ENCODE results near the gene DSE. TPM values are rescaled to one million over a fixed set of nuclear protein-coding genes. Genes with fewer than 3 reads are reported as not detected.
"Not testable (repeated sequence)": the region's sequence is repeated elsewhere in the genome, so short reads cannot be mapped to it uniquely, and the experiment has no call there.

DSE gene
- 1 to 10 TPM; 4.5 to 8.1 TPM for polyA plus RNA-seq

DNA sequence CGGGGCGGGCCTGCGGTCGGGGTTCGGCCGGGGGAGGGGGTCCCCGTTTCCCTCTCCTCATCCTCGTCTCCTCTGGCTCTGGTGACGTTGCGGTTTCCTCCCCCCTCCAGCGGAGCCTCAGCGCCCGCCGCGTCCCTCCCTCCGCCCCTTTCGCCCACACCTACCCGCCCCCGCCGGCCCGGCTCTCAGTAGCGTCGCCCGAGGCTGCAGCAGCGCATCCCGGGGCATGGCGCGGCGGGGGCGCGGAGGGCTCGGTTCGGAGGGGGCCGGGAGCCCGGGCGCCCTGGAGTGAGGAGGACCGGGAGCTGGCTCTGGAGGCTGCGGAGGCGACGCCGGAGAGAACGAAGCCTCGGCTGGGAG lies at the start of gene DSE:
Gene DSE (plus strand): TSS at position 188 of the 360 bp plus-strand sequence. CDS start 28,304 bp downstream, outside the sequence.
- peaks cover 0 to 5% of the 10 kb centered on the region in 2 donors for H3K4me1 ChIP-seq (ENCODE audit: control insufficient read depth in 2 of 2, insufficient read depth in 2 of 2, low read length in 1 of 2)
- peak within 1 kb of the TSS; percentile 94 to 96 for H3K27ac ChIP-seq (ENCODE audit: low read depth in 2 of 2, low read length in 1 of 2)
- WGBS, 2 donors, result 0 to 2% methylated on average over 34 to 43 of the region's 43 CpGs
- no peaks in the 10 kb centered on the region for H3K27me3 ChIP-seq (ENCODE audit: control insufficient read depth in 1 of 2, insufficient read depth in 2 of 2, low read length in 2 of 2)
- no peaks in the 10 kb centered on the region for H3K36me3 ChIP-seq (ENCODE audit: control insufficient read depth in 2 of 2, insufficient read depth in 2 of 2, low read length in 1 of 2)
- no peaks in the 10 kb centered on the region for H3K9me3 ChIP-seq (ENCODE audit: control insufficient read depth in 2 of 2, insufficient read depth in 1 of 2, low read depth in 1 of 2, low read length in 1 of 2)
- H3K4me3 ChIP-seq (ENCODE audit: low read depth in 1 of 2, low read length in 2 of 2), result peak within 1 kb of the TSS; percentile 81 to 87

DNA sequence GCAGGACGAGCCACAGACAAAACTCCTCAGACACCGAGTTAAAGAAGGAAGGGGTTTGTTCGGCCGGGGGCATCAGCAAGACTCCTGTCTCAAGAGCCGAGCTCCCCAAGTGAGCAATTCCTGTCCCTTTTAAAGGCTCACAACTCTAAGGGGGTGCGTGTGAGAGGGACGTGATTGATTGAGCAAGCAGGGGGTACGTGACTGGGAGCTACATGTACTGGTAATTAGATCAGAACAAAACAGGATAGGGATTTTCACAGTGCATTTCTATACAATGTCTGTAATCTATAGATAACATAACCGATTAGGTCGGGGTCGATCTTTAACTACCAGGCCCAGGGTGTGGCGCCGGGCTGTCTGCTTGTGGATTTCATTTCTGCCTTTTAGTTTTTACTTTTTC lies 48.8 kb upstream of the DSE start:
- not testable (repeated sequence) for H3K27me3 ChIP-seq (ENCODE audit: control insufficient read depth in 1 of 2, insufficient read depth in 2 of 2, low read length in 2 of 2); H3K36me3 ChIP-seq (ENCODE audit: control insufficient read depth in 2 of 2, insufficient read depth in 2 of 2, low read length in 1 of 2); H3K4me1 ChIP-seq (ENCODE audit: control insufficient read depth in 2 of 2, insufficient read depth in 2 of 2, low read length in 1 of 2); H3K27ac ChIP-seq (ENCODE audit: low read depth in 2 of 2, low read length in 1 of 2); H3K9me3 ChIP-seq (ENCODE audit: control insufficient read depth in 2 of 2, insufficient read depth in 1 of 2, low read depth in 1 of 2, low read length in 1 of 2); H3K4me3 ChIP-seq (ENCODE audit: low read depth in 1 of 2, low read length in 2 of 2)
- WGBS, 2 donors, result 91 to 94% methylated on average over 13 of the region's 13 CpGs

DNA sequence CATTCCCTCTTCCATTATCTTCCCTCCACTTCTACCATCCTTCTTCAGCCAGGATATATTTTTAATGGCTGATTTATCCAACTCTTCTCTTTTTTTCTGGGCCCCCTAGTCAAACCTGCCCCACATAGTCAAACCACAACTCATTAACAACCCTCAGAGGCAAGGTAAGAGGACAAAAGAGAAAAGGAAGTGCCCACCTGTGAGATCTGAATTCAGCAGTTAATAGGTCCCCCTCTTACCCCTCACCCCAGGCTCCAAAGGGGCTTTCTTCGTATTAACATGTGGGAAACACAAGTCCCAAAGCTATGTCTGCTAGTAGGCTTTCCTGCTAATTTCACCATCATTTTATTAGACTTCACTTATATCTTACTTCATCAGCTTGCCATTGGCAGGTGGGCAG lies 46.9 kb upstream of the DSE start:
- Histone ChIP-seq H3K36me3 (ENCODE audit: control insufficient read depth in 2 of 2, insufficient read depth in 2 of 2, low read length in 1 of 2) (no peaks in the 10 kb centered on the region), H3K4me1 (ENCODE audit: control insufficient read depth in 2 of 2, insufficient read depth in 2 of 2, low read length in 1 of 2) (no peaks in the 10 kb centered on the region), H3K27me3 (ENCODE audit: control insufficient read depth in 1 of 2, insufficient read depth in 2 of 2, low read length in 2 of 2) (no peaks in the 10 kb centered on the region), H3K9me3 (ENCODE audit: control insufficient read depth in 2 of 2, insufficient read depth in 1 of 2, low read depth in 1 of 2, low read length in 1 of 2) (no peaks in the 10 kb centered on the region), H3K4me3 (ENCODE audit: low read depth in 1 of 2, low read length in 2 of 2) (no peak overlapping the region), H3K27ac (ENCODE audit: low read depth in 2 of 2, low read length in 1 of 2) (no peak overlapping the region)
- 84 to 87% methylated on average over 1 of the region's 1 CpG for WGBS, 2 donors

DNA sequence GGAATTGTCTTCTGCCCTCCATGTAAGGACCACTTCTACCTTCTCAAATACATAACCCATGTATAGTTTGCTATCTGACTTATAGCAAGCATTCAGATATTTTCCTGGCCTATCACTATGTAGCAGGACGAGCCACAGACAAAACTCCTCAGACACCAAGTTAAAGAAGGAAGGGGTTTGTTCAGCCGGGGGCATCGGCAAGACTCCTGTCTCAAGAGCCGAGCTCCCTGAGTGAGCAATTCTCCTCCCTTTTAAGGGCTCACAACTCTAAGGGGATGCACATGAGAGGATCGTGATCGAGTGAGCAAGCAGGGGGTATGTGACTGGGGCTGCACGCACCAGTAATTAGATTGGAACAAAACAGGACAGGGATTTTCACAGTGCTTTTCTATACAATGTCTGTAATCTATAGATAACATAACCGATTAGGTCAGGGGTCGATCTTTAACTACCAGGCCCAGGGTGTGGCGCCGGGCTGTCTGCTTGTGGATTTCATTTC lies 45.1 kb upstream of the DSE start:
- not testable (repeated sequence) for H3K27ac ChIP-seq (ENCODE audit: low read depth in 2 of 2, low read length in 1 of 2); H3K36me3 ChIP-seq (ENCODE audit: control insufficient read depth in 2 of 2, insufficient read depth in 2 of 2, low read length in 1 of 2); H3K4me3 ChIP-seq (ENCODE audit: low read depth in 1 of 2, low read length in 2 of 2); H3K4me1 ChIP-seq (ENCODE audit: control insufficient read depth in 2 of 2, insufficient read depth in 2 of 2, low read length in 1 of 2); H3K9me3 ChIP-seq (ENCODE audit: control insufficient read depth in 2 of 2, insufficient read depth in 1 of 2, low read depth in 1 of 2, low read length in 1 of 2); H3K27me3 ChIP-seq (ENCODE audit: control insufficient read depth in 1 of 2, insufficient read depth in 2 of 2, low read length in 2 of 2)
- 94 to 97% methylated on average over 9 to 11 of the region's 11 CpGs for WGBS, 2 donors

DNA sequence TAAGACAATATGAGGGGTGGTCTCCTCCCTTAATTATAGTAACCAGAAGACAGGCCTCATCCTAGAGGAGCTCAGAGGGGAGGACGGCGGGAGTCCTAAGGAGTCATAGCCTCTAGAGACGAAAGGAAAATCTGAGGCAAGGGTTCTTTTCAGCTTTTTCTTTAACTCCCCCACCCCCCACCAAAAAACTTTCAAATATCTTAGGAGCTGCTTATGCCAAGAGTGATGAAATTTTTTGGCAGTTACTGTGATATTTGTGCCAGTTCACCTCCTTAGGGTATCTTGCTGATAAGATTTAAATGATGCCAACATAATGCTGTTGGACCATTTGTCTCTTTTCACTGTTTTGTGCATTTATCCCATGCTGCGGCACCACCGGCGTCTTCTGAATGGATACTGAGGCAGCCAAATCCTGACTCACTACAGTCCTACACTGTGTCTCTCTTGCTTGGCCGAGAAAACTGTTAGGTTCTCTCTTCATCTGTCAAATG lies 44.5 kb upstream of the DSE start:
- Histone ChIP-seq H3K9me3 (ENCODE audit: control insufficient read depth in 2 of 2, insufficient read depth in 1 of 2, low read depth in 1 of 2, low read length in 1 of 2) (no peaks in the 10 kb centered on the region), H3K27me3 (ENCODE audit: control insufficient read depth in 1 of 2, insufficient read depth in 2 of 2, low read length in 2 of 2) (no peaks in the 10 kb centered on the region), H3K4me1 (ENCODE audit: control insufficient read depth in 2 of 2, insufficient read depth in 2 of 2, low read length in 1 of 2) (no peaks in the 10 kb centered on the region), H3K36me3 (ENCODE audit: control insufficient read depth in 2 of 2, insufficient read depth in 2 of 2, low read length in 1 of 2) (no peaks in the 10 kb centered on the region), H3K27ac (ENCODE audit: low read depth in 2 of 2, low read length in 1 of 2) (no peak overlapping the region), H3K4me3 (ENCODE audit: low read depth in 1 of 2, low read length in 2 of 2) (no peak overlapping the region)
- 76 to 85% methylated on average over 7 of the region's 7 CpGs for WGBS, 2 donors

DNA sequence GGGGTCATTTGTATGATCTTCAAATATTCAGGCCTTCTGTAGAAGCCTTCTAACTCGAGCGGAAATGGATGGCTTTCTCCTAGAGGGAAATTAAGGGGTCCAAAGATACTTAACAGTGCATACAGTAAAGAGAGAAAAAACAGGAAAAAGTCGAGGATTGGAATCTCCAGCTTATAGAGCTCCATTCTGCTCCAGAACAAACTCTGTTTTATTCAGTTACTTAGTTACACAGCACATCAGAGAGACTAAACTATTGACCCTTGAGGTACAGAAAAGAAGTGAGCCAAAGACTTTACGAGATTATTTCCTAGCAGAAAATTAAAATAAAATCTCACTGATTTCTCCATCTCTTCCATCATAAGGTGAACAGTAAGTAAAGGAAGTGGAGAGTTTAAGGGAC lies 43.8 kb upstream of the DSE start:
- WGBS, 2 donors, result 69 to 73% methylated on average over 4 of the region's 4 CpGs
- no peak overlapping the region for H3K4me3 ChIP-seq (ENCODE audit: low read depth in 1 of 2, low read length in 2 of 2)
- H3K27ac ChIP-seq (ENCODE audit: low read depth in 2 of 2, low read length in 1 of 2), result no peak overlapping the region
- H3K9me3 ChIP-seq (ENCODE audit: control insufficient read depth in 2 of 2, insufficient read depth in 1 of 2, low read depth in 1 of 2, low read length in 1 of 2), result no peaks in the 10 kb centered on the region
- H3K4me1 ChIP-seq (ENCODE audit: control insufficient read depth in 2 of 2, insufficient read depth in 2 of 2, low read length in 1 of 2), result no peaks in the 10 kb centered on the region
- H3K27me3 ChIP-seq (ENCODE audit: control insufficient read depth in 1 of 2, insufficient read depth in 2 of 2, low read length in 2 of 2), result no peaks in the 10 kb centered on the region
- no peaks in the 10 kb centered on the region for H3K36me3 ChIP-seq (ENCODE audit: control insufficient read depth in 2 of 2, insufficient read depth in 2 of 2, low read length in 1 of 2)

DNA sequence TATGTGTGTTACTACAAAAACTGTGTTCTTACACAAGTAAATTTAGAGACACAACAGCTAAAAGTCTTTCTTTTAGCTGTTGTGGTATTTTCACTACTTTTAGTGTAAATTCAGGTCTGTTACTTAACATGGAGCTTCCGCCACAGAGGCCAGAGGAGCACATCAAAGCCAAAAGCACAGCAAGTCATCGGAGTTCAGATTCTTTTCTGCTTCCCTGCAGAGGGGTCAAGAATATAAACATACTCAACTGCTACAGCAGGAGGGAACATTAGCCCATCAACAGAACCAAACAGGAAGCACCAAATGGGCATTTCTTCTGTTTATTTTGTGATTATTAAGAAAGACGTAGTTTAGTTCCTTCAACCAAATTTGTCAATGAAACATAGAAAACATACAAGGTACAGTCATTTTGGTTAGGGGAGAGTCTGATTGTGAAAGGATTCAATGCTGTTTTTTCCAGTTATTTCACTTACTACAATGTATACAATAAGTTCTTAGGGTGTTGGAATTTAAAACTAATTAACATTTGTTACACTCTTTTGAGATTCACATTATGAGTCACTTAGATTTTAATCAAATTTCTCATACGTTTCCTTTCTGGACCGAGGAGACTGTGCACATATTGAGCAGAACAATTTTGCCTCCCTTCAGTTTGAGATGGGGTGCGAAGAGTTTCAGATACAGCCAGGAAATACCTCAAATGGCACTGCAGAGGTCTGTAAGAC lies 42.8 kb upstream of the DSE start:
- Histone ChIP-seq H3K9me3 (ENCODE audit: control insufficient read depth in 2 of 2, insufficient read depth in 1 of 2, low read depth in 1 of 2, low read length in 1 of 2) (no peaks in the 10 kb centered on the region), H3K27me3 (ENCODE audit: control insufficient read depth in 1 of 2, insufficient read depth in 2 of 2, low read length in 2 of 2) (no peaks in the 10 kb centered on the region), H3K27ac (ENCODE audit: low read depth in 2 of 2, low read length in 1 of 2) (no peak overlapping the region), H3K4me3 (ENCODE audit: low read depth in 1 of 2, low read length in 2 of 2) (no peak overlapping the region), H3K36me3 (ENCODE audit: control insufficient read depth in 2 of 2, insufficient read depth in 2 of 2, low read length in 1 of 2) (no peaks in the 10 kb centered on the region), H3K4me1 (ENCODE audit: control insufficient read depth in 2 of 2, insufficient read depth in 2 of 2, low read length in 1 of 2) (no peaks in the 10 kb centered on the region)
- WGBS, 2 donors, result 73 to 79% methylated on average over 6 of the region's 6 CpGs

DNA sequence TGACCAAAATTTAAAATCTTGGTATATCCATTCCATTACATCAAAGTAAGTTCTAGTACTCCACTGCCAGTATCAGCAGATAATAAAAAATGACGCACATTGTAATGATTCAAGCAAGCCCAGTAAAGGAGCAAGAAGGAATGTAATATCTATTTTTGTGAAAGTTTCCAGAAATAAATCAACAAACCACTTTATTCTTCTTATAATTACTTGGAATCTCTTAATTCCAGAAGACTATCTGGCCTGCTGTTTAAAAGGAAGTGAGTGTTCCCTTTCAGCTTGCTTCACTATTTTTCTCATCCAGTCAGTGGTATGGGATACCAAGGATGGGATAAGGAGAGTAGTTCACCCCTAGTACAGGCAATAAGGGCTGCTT lies 42.2 kb upstream of the DSE start:
- Histone ChIP-seq H3K4me1 (ENCODE audit: control insufficient read depth in 2 of 2, insufficient read depth in 2 of 2, low read length in 1 of 2) (no peaks in the 10 kb centered on the region), H3K27me3 (ENCODE audit: control insufficient read depth in 1 of 2, insufficient read depth in 2 of 2, low read length in 2 of 2) (no peaks in the 10 kb centered on the region), H3K27ac (ENCODE audit: low read depth in 2 of 2, low read length in 1 of 2) (no peak overlapping the region), H3K36me3 (ENCODE audit: control insufficient read depth in 2 of 2, insufficient read depth in 2 of 2, low read length in 1 of 2) (no peaks in the 10 kb centered on the region), H3K9me3 (ENCODE audit: control insufficient read depth in 2 of 2, insufficient read depth in 1 of 2, low read depth in 1 of 2, low read length in 1 of 2) (no peaks in the 10 kb centered on the region), H3K4me3 (ENCODE audit: low read depth in 1 of 2, low read length in 2 of 2) (no peak overlapping the region)
- WGBS, 2 donors, result 81 to 83% methylated on average over 1 of the region's 1 CpG

DNA sequence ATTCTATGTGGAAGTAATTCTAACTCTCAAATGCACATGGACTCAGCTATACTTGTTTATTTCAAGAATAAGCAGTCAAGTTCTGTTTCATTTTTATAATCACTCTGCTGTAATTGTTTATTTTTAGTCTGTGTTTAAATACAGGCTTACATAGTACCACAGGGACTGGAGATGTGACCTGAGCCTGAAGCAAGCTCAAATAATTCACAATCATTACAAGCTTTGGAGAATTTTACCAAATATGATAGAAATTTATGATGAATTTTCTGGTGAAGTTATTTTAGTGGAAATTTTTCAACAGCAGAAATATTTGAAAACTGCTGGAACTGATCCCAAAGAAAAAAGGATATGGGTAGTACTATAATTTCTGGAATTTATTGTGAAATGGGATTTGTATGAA lies 41.6 kb upstream of the DSE start:
- Histone ChIP-seq H3K36me3 (ENCODE audit: control insufficient read depth in 2 of 2, insufficient read depth in 2 of 2, low read length in 1 of 2) (no peaks in the 10 kb centered on the region), H3K27me3 (ENCODE audit: control insufficient read depth in 1 of 2, insufficient read depth in 2 of 2, low read length in 2 of 2) (no peaks in the 10 kb centered on the region), H3K27ac (ENCODE audit: low read depth in 2 of 2, low read length in 1 of 2) (no peak overlapping the region), H3K4me1 (ENCODE audit: control insufficient read depth in 2 of 2, insufficient read depth in 2 of 2, low read length in 1 of 2) (no peaks in the 10 kb centered on the region), H3K9me3 (ENCODE audit: control insufficient read depth in 2 of 2, insufficient read depth in 1 of 2, low read depth in 1 of 2, low read length in 1 of 2) (no peaks in the 10 kb centered on the region), H3K4me3 (ENCODE audit: low read depth in 1 of 2, low read length in 2 of 2) (no peak overlapping the region)

DNA sequence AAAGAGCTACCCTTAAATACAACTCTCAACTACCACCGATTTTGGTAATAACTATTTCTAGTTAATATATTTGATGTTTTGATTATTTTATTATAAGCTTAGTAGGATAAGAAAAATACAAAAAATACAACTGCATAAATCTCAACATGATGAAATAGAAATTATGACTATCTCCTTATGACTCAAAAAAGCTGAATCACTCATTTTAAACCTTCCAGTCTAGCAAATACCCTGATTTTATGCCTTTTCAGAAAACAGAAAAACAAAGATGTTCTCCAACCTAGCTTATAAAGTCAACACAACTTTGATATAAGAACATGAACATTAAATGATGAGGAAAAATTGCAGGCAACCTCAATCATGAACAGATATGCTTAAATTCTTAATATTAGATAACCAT lies 40.2 kb upstream of the DSE start:
- Histone ChIP-seq H3K9me3 (ENCODE audit: control insufficient read depth in 2 of 2, insufficient read depth in 1 of 2, low read depth in 1 of 2, low read length in 1 of 2) (no peaks in the 10 kb centered on the region), H3K4me1 (ENCODE audit: control insufficient read depth in 2 of 2, insufficient read depth in 2 of 2, low read length in 1 of 2) (no peaks in the 10 kb centered on the region), H3K27ac (ENCODE audit: low read depth in 2 of 2, low read length in 1 of 2) (no peak overlapping the region), H3K36me3 (ENCODE audit: control insufficient read depth in 2 of 2, insufficient read depth in 2 of 2, low read length in 1 of 2) (no peaks in the 10 kb centered on the region), H3K27me3 (ENCODE audit: control insufficient read depth in 1 of 2, insufficient read depth in 2 of 2, low read length in 2 of 2) (no peaks in the 10 kb centered on the region), H3K4me3 (ENCODE audit: low read depth in 1 of 2, low read length in 2 of 2) (no peak overlapping the region)
- 93 to 100% methylated on average over 1 of the region's 1 CpG for WGBS, 2 donors
